OCI-M1 (cell line): Measurements from ENCODE around the gene WIF1.

ENCODE experiments used
- DNase-seq: peaks from one replicate; lab custom pipeline; 2025; lab: John Stamatoyannopoulos, UW

Gene WIF1

GRCh38 chr12:65022960-65023359, 98.1 kb downstream of the WIF1 start:
- no peak for DNase-seq

GRCh38 chr12:65022421-65022820, 98.7 kb downstream of the WIF1 start:
- no peak for DNase-seq

- no peak for DNase-seq
These were observed 101.3 kb downstream of the WIF1 start for GRCh38 chr12:65019696-65020234.

GRCh38 chr12:65016881-65017650, 104.0 kb downstream of the WIF1 start:
- DNase-seq = no peak

GRCh38 chr12:65015850-65016249, 105.3 kb downstream of the WIF1 start:
- DNase-seq = no peak

GRCh38 chr12:65014504-65015271, 106.4 kb downstream of the WIF1 start:
- no peak for DNase-seq

- DNase-seq = no peak
These were observed 110.7 kb downstream of the WIF1 start for GRCh38 chr12:65010437-65010836.

- DNase-seq = no peak
These were observed 115.4 kb downstream of the WIF1 start for GRCh38 chr12:65005716-65006115.

GRCh38 chr12:65004270-65004669, 116.8 kb downstream of the WIF1 start:
- no peak for DNase-seq
